Parathyroid adenoma (tissue), 2 donors: Measurements from ENCODE around the gene RADX.

Experiments
- H2AFZ ChIP-seq: fragments of 300-600 bp; sonication (generic); one replicate; pipeline ENCODE4 v1.7.0; 2017; ENCODE audit warnings: antibody characterized with exemption, mild to moderate bottlenecking
- H3K27ac ChIP-seq: fragments of 300-600 bp; sonication (generic); one replicate; pipeline ENCODE4 v1.7.0; 2017
- H3K27me3 ChIP-seq: fragments of 300-600 bp; sonication (generic); one replicate; pipeline ENCODE4 v1.7.0; 2017; ENCODE audit warnings: low read length; ENCODE audit not compliant: control insufficient read depth, insufficient read depth
- H3K36me3 ChIP-seq: fragments of 300-600 bp; sonication (generic); one replicate; pipeline ENCODE4 v1.7.0; 2017; ENCODE audit warnings: low read length; ENCODE audit not compliant: control insufficient read depth, insufficient read depth
- H3K4me1 ChIP-seq: fragments of 300-600 bp; sonication (generic); one replicate; pipeline ENCODE4 v1.7.0; 2017; ENCODE audit warnings: control low read depth
- H3K4me2 ChIP-seq: fragments of 300-600 bp; sonication (generic); one replicate; pipeline ENCODE4 v1.7.0; 2017; ENCODE audit warnings: low read length
- H3K4me3 ChIP-seq: fragments of 300-600 bp; sonication (generic); one replicate; pipeline ENCODE4 v1.7.0; 2017; ENCODE audit warnings: low read depth, low read length
- H3K79me2 ChIP-seq: fragments of 300-600 bp; sonication (generic); one replicate; pipeline ENCODE4 v1.7.0; 2017; ENCODE audit warnings: control low read depth
- H3K9ac ChIP-seq: fragments of 300-600 bp; sonication (generic); one replicate; pipeline ENCODE4 v1.7.0; 2017; ENCODE audit warnings: mild to moderate bottlenecking
- H3K9me3 ChIP-seq: fragments of 300-600 bp; sonication (generic); one replicate; pipeline ENCODE4 v1.7.0; 2017; ENCODE audit warnings: low read length; ENCODE audit not compliant: control insufficient read depth
- CTCF ChIP-seq: fragments of 300-600 bp; sonication (generic); IDR thresholded peaks from one replicate; pipeline ENCODE4 v1.7.0; 2017; ENCODE audit warnings: antibody characterized with exemption, mild to moderate bottlenecking
- donor health status: primary hyperparathyroidism.

RADX gene

GRCh38 chrX:106726485-106727437 lies 115.0 kb downstream of the RADX start, which contains the start of gene RNF128:
TSS of gene RNF128 (plus strand) at chrX:106726701. CDS start at chrX:106726914, 213 bp downstream.
- no peaks in the 10 kb centered on the region for H3K27me3 ChIP-seq

GRCh38 chrX:106728337-106728736 lies 116.6 kb downstream of the RADX start:
- H3K4me2 ChIP-seq, result no peak overlapping the region
- no peaks in the 10 kb centered on the region for H3K4me1 ChIP-seq
- no peak overlapping the region for H3K4me3 ChIP-seq
- no peaks in the 10 kb centered on the region for H3K36me3 ChIP-seq
- no peak for TF ChIP-seq CTCF
- no peaks in the 10 kb centered on the region for H3K27me3 ChIP-seq
- peak overlapping the region; percentile 67 for H3K27ac ChIP-seq
- H3K9me3 ChIP-seq, result no peaks in the 10 kb centered on the region
- H2AFZ ChIP-seq, result peak overlapping the region; percentile 89
- no peaks in the 10 kb centered on the region for H3K79me2 ChIP-seq
- no peak overlapping the region for H3K9ac ChIP-seq

More at GRCh38 chrX:106726485-106727437, 115.0 kb downstream of the RADX start, which contains the start of gene RNF128:
- Histone ChIP-seq H3K4me2 (peak within 1 kb of the TSS; percentile 67), H3K9ac (peak within 1 kb of the TSS; percentile 46), H3K27ac (peak within 1 kb of the TSS; percentile 67), H3K36me3 (no peaks in the 10 kb centered on the region), H3K4me3 (peak within 1 kb of the TSS; percentile 50), H2AFZ (peak within 1 kb of the TSS; percentile 89), H3K9me3 (no peaks in the 10 kb centered on the region), H3K79me2 (no peaks in the 10 kb centered on the region), H3K4me1 (no peaks in the 10 kb centered on the region)
- TF ChIP-seq CTCF, result no peak
